Stimulated activated CD4-positive, alpha-beta T cell treated with anti-CD3 and anti-CD28 coated beads, Interleukin-4, amount 100 ng/mL, for 4 hours (primary cell): ENCODE results near the gene FBXL19.

Experiments
- DNase-seq, 2 experiments: peaks; one replicate each; pipeline ENCODE4 v3.0.0-alpha.2; 2020

The FBXL19 gene

GRCh38 chr16:30896261-30896888, 27.0 kb upstream of the FBXL19 start, which contains the start of gene CTF1:
Gene CTF1 (plus strand): TSS chr16:30896614. CDS start chr16:30896644, 30 bp downstream.
- DNase-seq = no peak

DNA sequence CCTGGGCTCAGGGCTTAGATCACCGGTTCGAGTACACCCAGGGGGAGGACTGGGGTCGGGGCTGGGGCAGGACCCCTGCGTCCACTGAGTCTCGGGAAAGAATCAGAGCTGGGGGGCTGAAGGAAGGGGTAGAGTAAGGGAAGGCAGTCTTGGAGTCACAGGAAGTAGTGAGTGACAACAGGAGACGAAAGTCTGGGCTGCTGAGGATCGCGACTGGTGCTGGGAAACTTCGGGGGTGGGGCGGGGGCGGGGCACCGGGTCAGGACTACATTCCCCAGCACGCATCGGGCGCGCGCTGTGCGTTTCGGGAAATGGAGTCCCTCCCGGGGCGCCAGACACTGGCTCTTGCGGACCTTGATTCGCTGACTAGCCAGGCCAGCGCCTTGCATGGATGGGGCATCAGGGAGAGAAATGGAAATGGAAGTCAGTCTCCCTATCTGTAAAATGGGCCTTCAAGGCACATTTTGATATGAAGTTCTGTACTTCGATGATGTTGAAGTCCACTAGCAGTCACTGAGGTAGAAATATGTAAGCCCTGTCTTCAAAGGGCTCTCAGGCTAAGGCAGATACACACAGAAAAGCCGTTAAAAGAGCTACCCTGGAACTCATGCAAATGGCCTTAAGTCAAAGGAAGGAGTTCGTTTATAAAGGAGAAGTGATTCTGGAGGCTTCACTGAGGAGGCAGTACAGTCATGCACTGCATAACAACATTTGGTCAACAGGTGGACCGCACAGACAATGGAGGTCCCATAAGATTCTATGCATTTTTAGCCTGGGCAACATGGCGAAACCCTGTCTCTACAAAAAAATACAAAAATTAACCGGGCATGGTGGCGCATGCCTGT, 26.3 kb upstream of the FBXL19 start:
- peak; percentile 76 to 82 for DNase-seq

GRCh38 chr16:30899794-30900193, 23.6 kb upstream of the FBXL19 start:
- no peak for DNase-seq

DNA sequence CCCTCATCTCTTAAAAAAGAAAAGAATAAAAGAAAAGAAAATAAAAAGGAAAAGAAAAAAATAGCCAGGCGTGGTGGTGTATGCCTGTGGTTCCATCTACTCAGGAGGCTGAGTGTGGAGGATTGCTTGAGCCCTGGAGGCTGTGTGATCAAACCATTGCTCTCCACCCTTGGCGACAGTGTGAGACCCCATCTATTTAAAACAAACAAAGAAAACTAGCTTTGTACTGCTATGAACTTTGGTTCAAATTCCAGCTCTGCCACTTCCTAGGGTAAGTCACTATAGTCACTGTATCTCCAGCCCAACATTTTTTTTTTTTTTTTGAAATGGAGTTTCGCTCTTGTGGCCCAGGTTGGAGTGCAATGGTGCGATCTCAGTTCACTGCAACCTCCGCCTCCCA, 22.8 kb upstream of the FBXL19 start:
- no peak for DNase-seq

- DNase-seq = no peak
Measured at GRCh38 chr16:30901201-30902028, 22.0 kb upstream of the FBXL19 start.

GRCh38 chr16:30902029-30902972, 21.1 kb upstream of the FBXL19 start:
- DNase-seq = peak; percentile 28 to 60

DNA sequence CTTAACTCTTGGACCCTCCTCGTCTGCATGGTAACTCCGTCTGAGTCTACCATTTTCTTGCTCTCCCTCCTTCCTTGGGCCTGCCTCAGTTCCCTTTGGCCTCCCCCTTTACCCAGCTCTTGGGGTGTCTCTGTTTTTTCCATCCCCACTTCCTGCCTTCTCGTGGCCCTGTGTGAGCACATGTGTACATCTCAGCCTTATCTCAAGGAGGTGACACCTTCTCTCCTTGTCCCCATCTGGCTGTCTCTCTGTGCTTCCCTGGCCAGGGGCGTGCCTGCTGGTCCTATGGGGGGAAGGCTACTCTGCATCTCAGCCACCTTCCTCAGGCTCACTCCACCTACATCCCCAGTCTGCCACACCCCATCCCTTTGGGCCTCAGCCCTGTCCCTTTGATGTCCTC, 20.4 kb upstream of the FBXL19 start:
- no peak for DNase-seq

- DNase-seq = no peak
Measured at GRCh38 chr16:30903596-30903995, 19.8 kb upstream of the FBXL19 start.

DNA sequence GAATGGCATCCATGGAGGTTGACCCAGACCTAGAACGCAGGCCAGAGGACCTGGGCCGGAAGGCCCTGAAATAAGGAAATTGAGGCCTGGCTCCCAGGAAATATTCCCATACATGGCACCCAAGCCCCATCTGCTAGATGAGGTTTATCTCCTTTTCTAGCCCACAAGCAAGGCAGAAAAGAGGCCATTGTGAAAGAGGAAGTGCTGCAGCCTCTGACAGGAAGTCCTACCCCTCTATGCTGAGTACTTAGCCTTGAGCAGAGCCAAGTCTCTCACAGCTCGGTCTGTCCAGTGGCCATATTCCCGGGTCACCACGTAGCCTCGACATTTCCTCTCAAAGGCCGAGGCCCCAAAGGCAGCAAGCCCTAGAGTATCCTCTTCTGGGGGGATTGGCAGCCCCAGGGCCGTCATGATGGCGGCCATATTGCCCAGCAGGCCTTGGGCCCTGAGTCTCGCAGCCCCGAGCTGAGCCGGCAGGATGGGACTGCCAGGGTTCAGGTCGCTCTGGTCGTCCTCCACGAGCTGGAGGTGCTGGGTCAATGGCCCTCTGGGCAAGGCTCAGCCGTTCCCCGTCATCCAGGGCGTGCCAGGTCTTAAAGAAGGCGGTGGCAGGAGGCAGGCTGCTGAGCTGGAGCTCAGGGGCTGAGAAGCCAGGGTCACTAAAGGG, 19.1 kb upstream of the FBXL19 start:
- no peak for DNase-seq

GRCh38 chr16:30907064-30907463, 16.3 kb upstream of the FBXL19 start:
- no peak for DNase-seq

- DNase-seq = no peak
Measured at GRCh38 chr16:30910427-30911029, 12.8 kb upstream of the FBXL19 start.

GRCh38 chr16:30912794-30913412, 10.5 kb upstream of the FBXL19 start:
- DNase-seq = no peak

DNA sequence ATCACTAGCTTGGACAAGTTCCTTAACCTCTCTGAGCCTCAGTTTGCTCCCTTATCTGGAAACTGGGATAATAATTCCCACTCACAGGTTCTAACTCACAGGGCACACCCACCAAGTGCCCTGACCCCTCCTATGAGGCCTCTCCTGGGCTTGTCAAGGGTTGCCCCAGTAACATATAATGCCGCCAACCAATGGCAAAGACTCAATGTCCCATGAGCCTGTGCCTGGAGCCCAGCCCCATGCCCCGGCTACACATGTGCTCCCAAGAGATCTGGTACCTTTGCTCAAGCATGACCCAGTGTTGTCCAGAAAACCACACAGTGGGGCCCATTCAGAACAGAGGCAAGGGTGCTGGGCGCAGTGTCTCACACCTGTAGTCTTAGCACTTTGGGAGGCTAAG, 8.5 kb upstream of the FBXL19 start:
- no peak for DNase-seq

DNA sequence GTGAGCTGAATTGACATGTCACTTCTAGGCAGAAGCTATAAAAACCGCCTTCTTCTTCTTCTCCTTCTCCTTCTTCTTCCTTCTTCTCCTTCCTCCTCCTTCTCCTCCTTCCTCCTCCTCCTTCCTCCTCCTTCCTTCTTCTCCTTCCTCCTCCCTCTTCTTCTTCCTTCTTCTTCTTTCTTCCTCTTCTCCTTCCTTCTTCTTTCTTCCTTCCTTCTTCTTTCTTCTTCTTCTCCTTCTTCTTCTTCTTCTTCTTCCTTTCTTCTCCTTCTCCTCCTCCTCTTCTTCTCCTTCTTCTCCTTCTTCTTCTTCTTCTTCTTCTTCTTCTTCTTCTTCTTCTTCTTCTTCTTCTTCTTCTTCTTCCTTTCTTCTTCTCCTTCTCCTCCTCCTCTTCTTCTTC, 4.8 kb upstream of the FBXL19 start:
- DNase-seq = no peak

DNA sequence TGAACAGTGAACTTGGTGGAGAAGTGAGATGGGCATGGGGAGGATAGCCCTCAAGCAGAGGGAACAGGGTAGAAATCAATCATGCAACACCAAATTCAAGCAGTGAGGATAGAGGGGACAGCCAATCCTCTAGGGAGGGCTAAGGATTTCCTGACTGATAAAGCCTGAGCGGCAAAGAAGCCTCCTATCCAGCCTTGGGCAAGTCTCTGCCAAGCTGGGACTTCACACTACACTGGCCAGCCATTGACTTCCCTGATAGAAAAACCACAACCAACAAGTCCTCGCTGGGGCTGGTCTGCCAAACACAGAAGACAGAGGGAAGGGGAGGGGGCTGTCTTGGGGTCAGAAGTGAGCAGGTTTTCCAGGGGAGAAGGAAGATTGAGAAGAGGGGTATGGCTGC, 2.5 kb upstream of the FBXL19 start:
- DNase-seq = no peak

DNA sequence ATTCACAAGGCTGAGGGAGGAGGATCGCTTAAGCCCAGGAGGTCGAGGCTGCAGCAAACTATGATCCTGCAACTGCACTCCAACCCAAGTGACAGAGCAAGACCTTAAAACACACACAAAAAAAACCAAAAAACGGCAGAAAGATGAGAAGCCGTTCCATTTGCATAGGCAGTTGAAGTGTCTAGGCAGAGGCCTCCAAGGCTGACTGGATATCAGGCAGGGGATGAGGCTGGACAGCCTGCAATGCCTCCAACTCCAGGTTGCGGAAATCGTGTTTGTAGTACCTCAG, 2.0 kb upstream of the FBXL19 start:
- DNase-seq = no peak

- DNase-seq = peak; percentile 82 to 85
Measured at GRCh38 chr16:30921748-30922419, 1.5 kb upstream of the FBXL19 start.

GRCh38 chr16:30922420-30922959, 882 bp upstream of the FBXL19 start:
- DNase-seq = peak; percentile 97 to 100

DNA sequence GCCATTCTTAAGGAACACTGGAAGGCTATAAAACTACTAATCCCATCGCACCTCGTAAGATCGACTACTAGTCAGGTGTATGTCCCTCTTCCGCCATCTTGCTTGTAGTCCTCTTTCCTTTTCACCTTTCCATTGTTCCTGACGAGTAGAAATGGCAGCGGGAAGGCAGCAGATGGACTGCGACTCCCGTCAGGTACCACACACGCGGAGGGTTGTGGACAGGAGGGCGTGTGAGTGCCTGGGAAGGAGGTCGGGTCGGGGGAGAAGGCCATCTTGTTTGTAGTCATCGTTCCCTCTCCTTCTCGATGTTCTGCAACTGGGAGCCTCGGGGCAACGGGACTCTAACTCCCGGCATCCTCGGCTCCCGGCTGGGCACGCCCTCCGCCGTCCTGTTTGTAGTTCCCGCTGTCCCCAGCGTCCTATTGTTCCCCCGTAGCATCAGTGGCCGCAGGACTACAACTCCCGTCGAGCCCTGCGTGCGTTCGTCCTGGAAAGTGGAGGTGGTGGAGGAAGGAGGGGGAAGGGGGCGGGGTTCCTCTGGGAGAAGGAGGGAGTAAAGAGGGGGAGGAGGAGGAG, 324 bp upstream of the FBXL19 start:
- DNase-seq = peak; percentile 93 to 97
